Measurements from ENCODE around the gene TMOD1. TPM values are rescaled to one million over a fixed set of nuclear protein-coding genes. Genes with fewer than 3 reads are reported as not detected.
A peak's percentile ranks its signal among the peaks of the same experiment; 100 is the strongest.

TMOD1 gene
- total and polyA plus RNA-seq, 9 of the 15 experiments (the other 6 are each of a cell fraction or from before 2014, with no cell fraction given), result 7.1 to 41.2 (median 14.2) TPM

DNA sequence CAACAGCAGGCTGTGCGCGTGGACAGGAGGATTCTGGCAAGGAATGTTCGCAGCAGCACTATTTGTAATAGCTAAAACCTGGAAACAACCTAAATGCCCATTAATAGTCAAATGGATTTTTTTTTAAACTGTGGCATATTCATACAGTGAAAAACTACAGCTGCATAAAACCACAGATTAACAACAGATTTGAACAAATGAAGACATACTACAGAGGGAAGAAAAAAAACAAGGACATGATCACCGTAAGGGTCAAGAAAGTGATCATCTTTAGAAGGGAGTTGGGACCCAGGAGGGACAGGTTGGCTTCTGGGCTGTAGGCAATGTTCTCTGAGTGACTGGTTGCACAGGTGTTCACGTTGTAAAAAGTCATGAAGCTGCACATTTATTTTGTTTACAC is 1.2 kb upstream of the TMOD1 start:
- ATAC-seq, result no peak
- H2AFZ ChIP-seq (ENCODE audit: low read depth, low read length), result no peak overlapping the region
- H3K79me2 ChIP-seq (ENCODE audit: control insufficient read depth, insufficient read depth, low read length), result peaks cover 35% of the 10 kb centered on the region
- TF ChIP-seq ZNF239 (CRISPR knock-in tag; IDR thresholded peaks at IDR 0.05) (no peak), HDAC3 (IDR thresholded peaks at IDR 0.05; ENCODE audit: borderline replicate concordance, partially characterized antibody) (no peak), BMI1 (IDR thresholded peaks at IDR 0.05; ENCODE audit: low read length) (0 out of 2 replicates have a peak, but pooled peaks have one; percentile 53), CBX2 (IDR thresholded peaks at IDR 0.05; ENCODE audit: insufficient read depth, low read length, poor library complexity, severe bottlenecking) (peak; percentile 56), U2AF1 (optimal IDR thresholded peaks at IDR 0.05; ENCODE audit: low read depth, low read length) (no peak)
- 5% methylated on average over 5 of the region's 5 CpGs for WGBS (ENCODE audit: insufficient coverage, low coverage, missing lambda C conversion rate)
- no TSS peak for BruUV-seq (replicated peaks)
- no peaks in the 10 kb centered on the region; a peak in 1 of 5 replicates for H3K27me3 ChIP-seq (ENCODE audit: control insufficient read depth in 2 of 2, insufficient read depth in 2 of 2, low read length in 2 of 2)
- peaks cover 32 to 41% of the 10 kb centered on the region in 2 experiments for H3K4me1 ChIP-seq (replicated peaks in 1 of 2; ENCODE audit: control insufficient read depth in 2 of 2, insufficient read depth in 2 of 2, low read length in 2 of 2)
- H3K9ac ChIP-seq (ENCODE audit: insufficient read depth in 1 of 2, low read depth in 2 of 2, low read length in 2 of 2), result no peak overlapping the region
- CTCF ChIA-PET (ENCODE audit: low intra/inter-chr PET ratio), result no interaction called here
- POLR2A ChIA-PET, result interaction anchor here (2.1 to 2.2 kb wide), 2 partner anchors 8 to 14 kb away, joined by 8 to 15 read pairs; no protein-coding TSS in a partner anchor
- H4K20me1 ChIP-seq (replicated peaks; ENCODE audit: control insufficient read depth, insufficient read depth, low read length), result peaks cover 4% of the 10 kb centered on the region; the same call in 1 of the 2 replicates
- H3K4me2 ChIP-seq (ENCODE audit: insufficient read depth, low read length), result no peak overlapping the region
- peaks cover 2% of the 10 kb centered on the region for H3K9me1 ChIP-seq (ENCODE audit: control insufficient read depth, insufficient read depth, low read length)
- peak in 1 of 4 experiments; percentile 40 for DNase-seq (ENCODE audit: extremely low read depth in 1 of 4, low spot score in 3 of 4)
- H3K36me3 ChIP-seq (ENCODE audit: control insufficient read depth, insufficient read depth, low read length), result no peaks in the 10 kb centered on the region; the same call in 2 of the 3 replicates
- no peak overlapping the region for H3K4me3 ChIP-seq
- H3K27ac ChIP-seq (ENCODE audit: extremely low read depth, low read depth, low read length), result no peak overlapping the region
- intact Hi-C loops (cut with micrococcal nuclease), result loop anchor here (5.0 kb wide), 2 partner anchors 42 to 83 kb away; no protein-coding TSS in a partner anchor
- FAIRE-seq, result no peak
- in situ Hi-C loops (cut with MboI), result no loop called here
- no peaks in the 10 kb centered on the region for H3K9me3 ChIP-seq (replicated peaks; ENCODE audit: control insufficient read depth, insufficient read depth, low read depth, low read length)

DNA sequence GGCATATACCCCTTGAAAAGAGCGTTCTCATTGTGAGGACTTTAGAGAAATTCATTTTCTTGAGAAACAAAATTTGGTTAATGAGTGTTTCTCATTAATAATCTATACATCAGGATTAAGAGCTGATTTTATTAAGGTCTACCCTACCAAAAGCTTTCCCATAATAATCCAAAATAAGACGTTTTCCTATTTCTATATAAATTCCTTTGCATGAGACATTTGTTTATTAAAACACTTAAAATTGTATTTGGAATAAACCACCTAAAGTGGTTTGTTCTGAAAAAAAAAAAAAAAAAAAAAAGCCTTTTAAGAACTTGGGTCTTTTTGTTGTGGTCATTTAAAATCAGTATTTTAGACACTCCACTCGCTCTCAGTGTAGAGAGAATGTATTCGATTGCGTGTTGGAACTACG is 695 bp upstream of the TMOD1 start:
- POLR2A ChIA-PET, result interaction anchor here (0.6 to 2.2 kb wide), 5 partner anchors 9 to 1017 kb away, joined by 3 to 15 read pairs (median 4); no protein-coding TSS in a partner anchor
- DNase-seq (ENCODE audit: extremely low read depth in 1 of 4, low spot score in 3 of 4), result no peak
- TF ChIP-seq ZNF384 (IDR thresholded peaks at IDR 0.05; ENCODE audit: low read depth, low read length) (0 out of 2 replicates have a peak, but pooled peaks have one; percentile 6), DPF2 (IDR thresholded peaks at IDR 0.05) (0 out of 2 replicates have a peak, but pooled peaks have one; percentile 12), TEAD1 (CRISPR knock-in tag; IDR thresholded peaks at IDR 0.05) (no peak), FOXJ3 (CRISPR knock-in tag; IDR thresholded peaks at IDR 0.05) (no peak), DDX20 (tag; IDR thresholded peaks at IDR 0.05; ENCODE audit: low read depth) (no peak), CBX8 (IDR thresholded peaks at IDR 0.05; ENCODE audit: borderline replicate concordance, extremely low read depth, low read depth, low read length, poor library complexity, severe bottlenecking) (peak; percentile 67), GATAD2B (IDR thresholded peaks at IDR 0.05; ENCODE audit: borderline replicate concordance) (no peak), ZNF146 (CRISPR knock-in tag; IDR thresholded peaks at IDR 0.05; ENCODE audit: unreplicated experiment) (no peak), FOXA1 (IDR thresholded peaks at IDR 0.05; ENCODE audit: borderline replicate concordance) (no peak)
- TF ChIP-seq, protein P1, sequence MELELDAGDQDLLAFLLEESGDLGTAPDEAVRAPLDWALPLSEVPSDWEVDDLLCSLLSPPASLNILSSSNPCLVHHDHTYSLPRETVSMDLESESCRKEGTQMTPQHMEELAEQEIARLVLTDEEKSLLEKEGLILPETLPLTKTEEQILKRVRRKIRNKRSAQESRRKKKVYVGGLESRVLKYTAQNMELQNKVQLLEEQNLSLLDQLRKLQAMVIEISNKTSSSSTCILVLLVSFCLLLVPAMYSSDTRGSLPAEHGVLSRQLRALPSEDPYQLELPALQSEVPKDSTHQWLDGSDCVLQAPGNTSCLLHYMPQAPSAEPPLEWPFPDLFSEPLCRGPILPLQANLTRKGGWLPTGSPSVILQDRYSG (tag; conservative IDR thresholded peaks at IDR 0.05; ENCODE audit: low read depth), result no peak

More for the DNA sequence above, 695 bp upstream of the TMOD1 start:
- no TSS peak for BruUV-seq (replicated peaks)
- no peak overlapping the region for H3K27ac ChIP-seq (ENCODE audit: extremely low read depth, low read depth, low read length)
- ATAC-seq (no peak), FAIRE-seq (no peak)
- intact Hi-C loops (cut with micrococcal nuclease), result loop anchor here (1.0 to 5.0 kb wide), 3 partner anchors 30 to 83 kb away; no protein-coding TSS in a partner anchor
- H3K4me3 ChIP-seq, result peak overlapping the region; percentile 88
- peak overlapping the region in 1 of 2 experiments; percentile 86; a peak in 2 of 4 replicates for H3K9ac ChIP-seq (ENCODE audit: insufficient read depth in 1 of 2, low read depth in 2 of 2, low read length in 2 of 2)
- no peaks in the 10 kb centered on the region for H3K9me3 ChIP-seq (replicated peaks; ENCODE audit: control insufficient read depth, insufficient read depth, low read depth, low read length)
- peaks cover 6% of the 10 kb centered on the region; the same call in 1 of the 2 replicates for H4K20me1 ChIP-seq (replicated peaks; ENCODE audit: control insufficient read depth, insufficient read depth, low read length)
- in situ Hi-C loops (cut with MboI), result no loop called here
- H3K79me2 ChIP-seq (ENCODE audit: control insufficient read depth, insufficient read depth, low read length), result peaks cover 40% of the 10 kb centered on the region
- peak overlapping the region; percentile 76 for H3K4me2 ChIP-seq (ENCODE audit: insufficient read depth, low read length)
- H3K9me1 ChIP-seq (ENCODE audit: control insufficient read depth, insufficient read depth, low read length), result peaks cover 4% of the 10 kb centered on the region
- 13% methylated on average over 6 of the region's 6 CpGs for WGBS (ENCODE audit: insufficient coverage, low coverage, missing lambda C conversion rate)
- H3K36me3 ChIP-seq (ENCODE audit: control insufficient read depth, insufficient read depth, low read length), result peaks cover 4% of the 10 kb centered on the region
- no peaks in the 10 kb centered on the region; a peak in 1 of 5 replicates for H3K27me3 ChIP-seq (ENCODE audit: control insufficient read depth in 2 of 2, insufficient read depth in 2 of 2, low read length in 2 of 2)
- CTCF ChIA-PET (ENCODE audit: low intra/inter-chr PET ratio), result no interaction called here
- peaks cover 38 to 46% of the 10 kb centered on the region in 2 experiments for H3K4me1 ChIP-seq (replicated peaks in 1 of 2; ENCODE audit: control insufficient read depth in 2 of 2, insufficient read depth in 2 of 2, low read length in 2 of 2)
- H2AFZ ChIP-seq (ENCODE audit: low read depth, low read length), result peak overlapping the region; percentile 87

Measured in K562 (cell line).